Uterus (tissue), 4 donors: ENCODE measurements around the gene SPOCK1. TPM values are rescaled to one million over a fixed set of nuclear protein-coding genes. Genes with fewer than 3 reads are reported as not detected.

Experiments
- DNase-seq, 2 donors: peaks; one replicate each; pipeline ENCODE4 v3.0.0-alpha.2; 2019 to 2020
- H3K27ac ChIP-seq, 2 donors: fragments of 200-600 bp; sonication (generic); 1 replicate in 1 of 2; 2 replicates in 1 of 2; pipeline ENCODE4 v1.5.1; 2016 to 2018
- H3K27me3 ChIP-seq, 2 donors: fragments of 200-600 bp; sonication (generic); one replicate each; pipeline ENCODE4 v1.5.1; 2018 to 2019; ENCODE audit warnings: control low read depth in 1 of 2
- H3K36me3 ChIP-seq, 2 donors: fragments of 200-600 bp; sonication (generic); one replicate each; pipeline ENCODE4 v1.5.1; 2019; ENCODE audit warnings: control low read depth in 1 of 2
- H3K4me1 ChIP-seq, 2 donors: fragments of 200-600 bp; sonication (generic); one replicate each; pipeline ENCODE4 v1.5.1; 2018 to 2019; ENCODE audit warnings: control low read depth in 1 of 2
- H3K4me3 ChIP-seq, 2 donors: fragments of 200-600 bp; sonication (generic); 1 replicate in 1 of 2; 2 replicates in 1 of 2; pipeline ENCODE4 v1.5.1; 2018 to 2019; ENCODE audit warnings: mild to moderate bottlenecking in 1 of 2
- H3K9me3 ChIP-seq, 2 donors: fragments of 200-600 bp; sonication (generic); one replicate each; pipeline ENCODE4 v1.5.1; 2019; ENCODE audit warnings: control low read depth in 1 of 2
- CTCF ChIP-seq, 4 experiments: fragments of 200-600 bp in 2 of 4; fragments of 450-650 bp in 2 of 4; sonication (generic) in 2 of 4; IDR thresholded peaks; one replicate each; pipeline ENCODE4 v1.5.1; 2016 to 2019; ENCODE audit warnings: antibody characterized with exemption in 4 of 4, mild to moderate bottlenecking in 2 of 4, moderate library complexity in 1 of 4
- POLR2A ChIP-seq, 2 donors: fragments of 450-650 bp; IDR thresholded peaks; one replicate each; pipeline ENCODE4 v1.6.1; 2016; ENCODE audit warnings: antibody characterized with exemption in 2 of 2, mild to moderate bottlenecking in 1 of 2, moderate library complexity in 1 of 2
- intact Hi-C: fragments of 100-400 bp; cut with DNase I; formaldehyde crosslinking; loops from one replicate; pipeline ENCODE4 v1.15.1; 2023; ENCODE audit warnings: low total_unique reads
- total RNA-seq, 4 donors: library from RNA; depleted of rRNA in 3 of 4; stranded (reverse); fragments of >200 nt in 3 of 4; gene quantifications; one replicate each; pipeline versions ENCODE4 v1.1.0 to v1.2.4, GENCODE V29; 2014 to 2023
- donor health status: DM: yes; HTN: yes; CAD: no.

Gene SPOCK1
- total RNA-seq, 4 donors from 2014 or later = 31.8 to 131 (median 45.1) TPM

GRCh38 chr5:137398751-137399150, 100.4 kb downstream of the SPOCK1 start:
- DNase-seq = no peak
- Histone ChIP-seq H3K4me3 (no peak overlapping the region), H3K9me3 (no peaks in the 10 kb centered on the region), H3K27me3 (no peaks in the 10 kb centered on the region), H3K27ac (no peak overlapping the region), H3K36me3 (no peaks in the 10 kb centered on the region), H3K4me1 (no peaks in the 10 kb centered on the region)
- intact Hi-C loops = no loop called here
- TF ChIP-seq POLR2A (IDR thresholded peaks at IDR 0.05) (no peak), CTCF (IDR thresholded peaks at IDR 0.05) (no peak)

- Histone ChIP-seq H3K4me3 (no peak overlapping the region), H3K4me1 (no peaks in the 10 kb centered on the region), H3K27me3 (no peaks in the 10 kb centered on the region), H3K27ac (no peak overlapping the region), H3K36me3 (no peaks in the 10 kb centered on the region), H3K9me3 (no peaks in the 10 kb centered on the region)
- TF ChIP-seq POLR2A (IDR thresholded peaks at IDR 0.05) (no peak), CTCF (IDR thresholded peaks at IDR 0.05) (no peak)
- intact Hi-C loops = no loop called here
- no peak for DNase-seq
Measured at GRCh38 chr5:137398154-137398553, 101.0 kb downstream of the SPOCK1 start.

- DNase-seq = no peak
- no peaks in the 10 kb centered on the region for H3K4me1 ChIP-seq
- H3K9me3 ChIP-seq = no peaks in the 10 kb centered on the region
- H3K27ac ChIP-seq = no peak overlapping the region
- intact Hi-C loops = no loop called here
- no peaks in the 10 kb centered on the region for H3K27me3 ChIP-seq
- TF ChIP-seq CTCF (IDR thresholded peaks at IDR 0.05) (no peak), POLR2A (IDR thresholded peaks at IDR 0.05) (no peak)
- H3K4me3 ChIP-seq = no peak overlapping the region
- H3K36me3 ChIP-seq = no peaks in the 10 kb centered on the region
Measured at GRCh38 chr5:137395011-137395755, 103.9 kb downstream of the SPOCK1 start.

GRCh38 chr5:137394380-137394779, 104.7 kb downstream of the SPOCK1 start:
- H3K9me3 ChIP-seq = no peaks in the 10 kb centered on the region

More at GRCh38 chr5:137394380-137394779, 104.7 kb downstream of the SPOCK1 start:
- no peaks in the 10 kb centered on the region for H3K27me3 ChIP-seq
- no peaks in the 10 kb centered on the region for H3K36me3 ChIP-seq
- TF ChIP-seq POLR2A (IDR thresholded peaks at IDR 0.05) = no peak
- no peak for TF ChIP-seq CTCF (IDR thresholded peaks at IDR 0.05)
- H3K4me1 ChIP-seq = no peaks in the 10 kb centered on the region
- DNase-seq = no peak
- H3K4me3 ChIP-seq = no peak overlapping the region
- intact Hi-C loops = no loop called here
- H3K27ac ChIP-seq = no peak overlapping the region
